ENCODE measurements around the gene PTPN11. TPM values are rescaled to one million over a fixed set of nuclear protein-coding genes. Genes with fewer than 3 reads are reported as not detected.

The PTPN11 gene
- total and polyA plus RNA-seq, 10 of the 15 experiments (the other 5 are each of a cell fraction or from before 2014, with no cell fraction given) = 14.6 to 85.2 (median 58.6) TPM

DNA sequence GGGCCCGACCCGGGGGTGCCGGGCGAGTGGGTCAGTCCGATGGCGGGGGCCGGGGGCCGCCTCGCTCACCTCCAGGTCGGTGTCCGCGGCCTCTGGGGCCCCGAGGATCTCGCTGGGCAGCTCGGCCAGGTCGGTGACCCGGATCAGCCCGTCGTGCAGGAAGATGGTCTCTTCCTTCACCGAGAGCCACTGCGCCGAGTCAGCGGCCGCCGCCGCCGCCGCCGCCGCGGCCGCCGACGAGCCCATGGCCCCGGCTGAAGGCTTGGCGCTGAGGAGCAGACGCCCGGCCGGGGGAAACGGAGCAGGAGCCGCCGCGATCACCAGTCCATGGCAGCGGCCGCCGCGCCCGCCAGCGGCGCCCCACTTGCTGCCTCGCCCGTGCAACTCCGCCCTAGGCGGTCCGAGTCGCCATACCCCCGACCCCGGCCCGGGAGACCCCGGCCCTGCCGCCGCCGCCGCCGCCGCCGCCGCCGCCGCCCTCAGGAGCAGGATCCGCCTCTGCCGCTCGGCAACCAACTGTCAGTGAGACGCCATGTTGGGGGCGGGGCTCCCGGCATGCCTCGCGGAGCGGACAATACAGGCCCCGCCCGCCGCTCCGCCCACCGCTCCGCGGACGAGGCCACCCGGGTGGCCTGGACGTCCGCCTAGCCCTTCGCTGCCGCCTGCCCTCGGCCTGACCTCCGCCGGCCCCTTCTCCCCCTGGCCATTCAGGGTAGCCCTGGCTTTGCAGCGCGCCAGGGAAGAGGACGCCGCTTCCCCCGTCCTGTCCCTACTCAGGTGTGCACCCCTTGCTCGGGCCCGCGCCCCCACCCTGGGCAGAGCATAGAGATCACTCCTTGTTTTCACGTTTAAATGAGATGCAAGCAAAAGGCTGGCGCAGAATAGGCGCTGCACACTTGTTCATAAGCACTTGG is 36.6 kb upstream of the PTPN11 start, which contains the start of gene HECTD4:
HECTD4 (minus strand) TSS at position 549 of the 914 bp plus-strand sequence; CDS start at position 246, 303 bp downstream.
- WGBS (ENCODE audit: insufficient coverage, insufficient replicate concordance, low lambda C conversion rate, missing lambda C conversion rate) = 1% methylated on average over 43 of the region's 106 CpGs
- Histone ChIP-seq H3K27me3 (replicated peaks in 1 of 2; ENCODE audit: control insufficient read depth in 2 of 2, insufficient read depth in 2 of 2, low read length in 1 of 2) (no peaks in the 10 kb centered on the region), H3K4me1 (ENCODE audit: control insufficient read depth, insufficient read depth, low read length) (no peaks in the 10 kb centered on the region; the same call in 1 of the 2 replicates), H3K27ac (ENCODE audit: control insufficient read depth, insufficient read depth) (peak within 1 kb of the TSS; percentile 82), H3K36me3 (ENCODE audit: control insufficient read depth in 2 of 2, insufficient read depth in 2 of 2, low read length in 1 of 2) (no peaks in the 10 kb centered on the region), H3K9ac (ENCODE audit: control insufficient read depth, insufficient read depth, low read length) (peak within 1 kb of the TSS; percentile 70), H3K4me2 (ENCODE audit: control insufficient read depth, insufficient read depth) (peak within 1 kb of the TSS; percentile 96), H3K79me2 (ENCODE audit: control insufficient read depth, insufficient read depth, low read length) (peaks cover 39% of the 10 kb centered on the region), H4K20me1 (ENCODE audit: control insufficient read depth, insufficient read depth) (no peaks in the 10 kb centered on the region), H2AFZ (ENCODE audit: control insufficient read depth, low read depth, low read length) (peak within 1 kb of the TSS; percentile 96), H3K9me3 (replicated peaks; ENCODE audit: control insufficient read depth, insufficient read depth, low read length) (no peaks in the 10 kb centered on the region), H3K4me3 (peak within 1 kb of the TSS; percentile 98)
- ATAC-seq (peak; percentile 96), FAIRE-seq (no peak), DNase-seq (ENCODE audit: low read depth, low spot score) (peak; percentile 34)
- CTCF ChIA-PET = no interaction called here
- intact Hi-C loops (cut with micrococcal nuclease; ENCODE audit: unreplicated experiment) (loop anchor here (2.0 to 10.0 kb wide), 5 partner anchors 79 to 537 kb away; partner anchors contain the start of genes ERP29, MAPKAPK5 and TMEM116), in situ Hi-C loops (cut with MboI) (loop anchor here (10.0 kb wide), 1 partner anchor 437 kb away; no protein-coding TSS in a partner anchor)
- BruUV-seq (replicated peaks) = no TSS peak
- RAD21 ChIA-PET (ENCODE audit: unreplicated experiment) = no interaction called here
- POLR2A ChIA-PET = interaction anchor here (0.6 kb wide), 1 partner anchor 284 kb away, joined by 5 read pairs; no protein-coding TSS in a partner anchor
- SMC1A ChIA-PET (ENCODE audit: uncharacterized antibody, unreplicated experiment) = no interaction called here
- TF ChIP-seq, protein P1, sequence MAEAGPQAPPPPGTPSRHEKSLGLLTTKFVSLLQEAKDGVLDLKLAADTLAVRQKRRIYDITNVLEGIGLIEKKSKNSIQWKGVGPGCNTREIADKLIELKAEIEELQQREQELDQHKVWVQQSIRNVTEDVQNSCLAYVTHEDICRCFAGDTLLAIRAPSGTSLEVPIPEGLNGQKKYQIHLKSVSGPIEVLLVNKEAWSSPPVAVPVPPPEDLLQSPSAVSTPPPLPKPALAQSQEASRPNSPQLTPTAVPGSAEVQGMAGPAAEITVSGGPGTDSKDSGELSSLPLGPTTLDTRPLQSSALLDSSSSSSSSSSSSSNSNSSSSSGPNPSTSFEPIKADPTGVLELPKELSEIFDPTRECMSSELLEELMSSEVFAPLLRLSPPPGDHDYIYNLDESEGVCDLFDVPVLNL (IDR thresholded peaks at IDR 0.05; ENCODE audit: low read depth, low read length) = no peak
- TF ChIP-seq YY1 (IDR thresholded peaks at IDR 0.05; ENCODE audit: low read depth, low read length) (peak; percentile 95), POLR2A (IDR thresholded peaks at IDR 0.05; ENCODE audit: low read depth, low read length) (peak; percentile 92), RELA (IDR thresholded peaks at IDR 0.05; ENCODE audit: borderline replicate concordance, partially characterized antibody) (peak; percentile 48), MXI1 (IDR thresholded peaks at IDR 0.05; ENCODE audit: low read depth, low read length) (peak; percentile 46; the same call in 1 of the 2 replicates), ZNF217 (IDR thresholded peaks at IDR 0.05) (0 out of 2 replicates have a peak, but pooled peaks have one; percentile 58), CEBPB (IDR thresholded peaks at IDR 0.05; ENCODE audit: borderline replicate concordance in 1 of 2, low read depth in 2 of 2, low read length in 2 of 2) (no peak), BMI1 (IDR thresholded peaks at IDR 0.05; ENCODE audit: borderline replicate concordance) (no peak), CHD1 (IDR thresholded peaks at IDR 0.05; ENCODE audit: low read depth, low read length) (peak; percentile 29; the same call in 1 of the 2 replicates), EGR1 (IDR thresholded peaks at IDR 0.05; ENCODE audit: borderline replicate concordance in 1 of 2, low read depth in 2 of 2, low read length in 2 of 2) (0 out of 3 replicates have a peak, but pooled peaks of 1 of the 2 experiments have one; percentile 21), MYB (IDR thresholded peaks at IDR 0.05; ENCODE audit: borderline replicate concordance, low read depth, low read length) (no peak), CHD2 (IDR thresholded peaks at IDR 0.05; ENCODE audit: borderline replicate concordance, low read depth, low read length) (peak; percentile 13; the same call in 1 of the 2 replicates), CBX5 (IDR thresholded peaks at IDR 0.05; ENCODE audit: low read depth) (no peak), MEF2B (IDR thresholded peaks at IDR 0.05; ENCODE audit: partially characterized antibody, poor library complexity, severe bottlenecking) (no peak), POLR2AphosphoS2 (IDR thresholded peaks at IDR 0.05; ENCODE audit: low read depth, low read length) (peak; percentile 69; the same call in 1 of the 2 replicates), IKZF1 (conservative IDR thresholded peaks at IDR 0.05) (peak; percentile 71)
- TF ChIP-seq, protein P2, sequence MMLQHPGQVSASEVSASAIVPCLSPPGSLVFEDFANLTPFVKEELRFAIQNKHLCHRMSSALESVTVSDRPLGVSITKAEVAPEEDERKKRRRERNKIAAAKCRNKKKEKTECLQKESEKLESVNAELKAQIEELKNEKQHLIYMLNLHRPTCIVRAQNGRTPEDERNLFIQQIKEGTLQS (IDR thresholded peaks at IDR 0.05; ENCODE audit: borderline replicate concordance, extremely low read depth, low read depth, low read length) = no peak
- TF ChIP-seq, protein P3, sequence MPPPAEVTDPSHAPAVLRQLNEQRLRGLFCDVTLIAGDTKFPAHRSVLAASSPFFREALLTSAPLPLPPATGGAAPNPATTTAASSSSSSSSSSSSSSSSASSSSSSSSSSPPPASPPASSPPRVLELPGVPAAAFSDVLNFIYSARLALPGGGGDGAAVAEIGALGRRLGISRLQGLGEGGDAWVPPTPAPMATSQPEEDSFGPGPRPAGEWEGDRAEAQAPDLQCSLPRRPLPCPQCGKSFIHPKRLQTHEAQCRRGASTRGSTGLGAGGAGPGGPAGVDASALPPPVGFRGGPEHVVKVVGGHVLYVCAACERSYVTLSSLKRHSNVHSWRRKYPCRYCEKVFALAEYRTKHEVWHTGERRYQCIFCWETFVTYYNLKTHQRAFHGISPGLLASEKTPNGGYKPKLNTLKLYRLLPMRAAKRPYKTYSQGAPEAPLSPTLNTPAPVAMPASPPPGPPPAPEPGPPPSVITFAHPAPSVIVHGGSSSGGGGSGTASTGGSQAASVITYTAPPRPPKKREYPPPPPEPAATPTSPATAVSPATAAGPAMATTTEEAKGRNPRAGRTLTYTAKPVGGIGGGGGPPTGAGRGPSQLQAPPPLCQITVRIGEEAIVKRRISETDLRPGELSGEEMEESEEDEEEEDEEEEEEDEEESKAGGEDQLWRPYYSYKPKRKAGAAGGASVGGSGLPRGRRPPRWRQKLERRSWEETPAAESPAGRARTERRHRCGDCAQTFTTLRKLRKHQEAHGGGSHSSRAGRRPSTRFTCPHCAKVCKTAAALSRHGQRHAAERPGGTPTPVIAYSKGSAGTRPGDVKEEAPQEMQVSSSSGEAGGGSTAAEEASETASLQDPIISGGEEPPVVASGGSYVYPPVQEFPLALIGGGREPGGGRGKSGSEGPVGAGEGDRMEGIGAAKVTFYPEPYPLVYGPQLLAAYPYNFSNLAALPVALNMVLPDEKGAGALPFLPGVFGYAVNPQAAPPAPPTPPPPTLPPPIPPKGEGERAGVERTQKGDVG (CRISPR knock-in tag; IDR thresholded peaks at IDR 0.05) = no peak

Data from GM12878 (cell line).